Measurements from ENCODE around the gene HSD11B1. TPM values are rescaled to one million over a fixed set of nuclear protein-coding genes. Genes with fewer than 3 reads are reported as not detected.

The HSD11B1 gene
- total and polyA plus RNA-seq, 2 of the 4 experiments (the other 2 are of a cell fraction) = 0.41 to 0.72 TPM

DNA sequence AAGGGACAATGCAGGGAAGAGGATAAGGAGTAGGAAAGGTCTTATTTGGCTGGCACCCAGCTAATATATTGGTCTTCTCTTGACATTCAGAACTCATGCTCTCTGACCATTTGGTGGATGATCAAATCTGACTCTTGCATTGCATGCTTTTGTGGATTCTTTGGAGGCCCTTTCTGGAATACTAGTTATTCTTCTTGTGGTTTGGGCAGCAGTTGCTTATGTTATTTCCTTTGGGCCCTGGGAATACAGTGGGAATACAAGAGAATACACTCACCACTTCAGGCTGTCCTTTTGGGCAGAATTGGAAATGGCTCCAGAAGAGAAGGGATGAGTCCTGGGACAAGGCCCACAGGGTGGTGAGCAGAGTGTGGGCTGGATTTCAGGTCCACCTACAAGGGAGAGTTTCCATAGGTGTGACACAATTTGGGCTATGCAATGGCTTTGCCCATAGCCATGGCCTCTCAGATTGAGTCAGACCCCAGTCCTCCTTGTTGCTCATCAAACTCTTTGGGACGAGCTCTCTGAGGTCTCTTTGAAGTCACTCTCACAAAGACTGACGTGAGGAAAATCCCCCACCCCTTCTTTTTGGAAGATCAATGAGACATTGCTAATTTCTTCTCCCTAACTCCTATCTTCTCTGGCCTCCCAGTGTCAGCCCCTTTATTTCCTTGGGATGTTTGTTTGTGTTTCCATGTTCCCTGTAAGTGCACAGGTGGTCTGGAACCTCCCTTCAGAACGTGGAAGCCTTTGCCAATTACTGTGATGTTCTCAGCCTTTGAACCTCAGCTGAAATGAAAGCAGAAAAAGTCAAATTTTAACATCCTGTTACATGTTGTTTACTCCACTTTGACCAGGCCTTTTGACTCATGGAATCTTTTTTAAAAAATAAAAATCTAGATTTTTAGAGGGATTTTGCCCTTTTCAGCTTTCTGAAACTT, 19.4 kb downstream of the HSD11B1 start:
- no peaks in the 10 kb centered on the region for H3K79me1 ChIP-seq (ENCODE audit: low read depth in 1 of 2, low read length in 2 of 2)
- peaks cover 1% of the 10 kb centered on the region; the same call in 1 of the 2 replicates for H3K4me1 ChIP-seq (ENCODE audit: control insufficient read depth, insufficient read depth, low read length)
- no peak overlapping the region for H3K4ac ChIP-seq (ENCODE audit: low read depth, low read length)
- no peak overlapping the region for H4K5ac ChIP-seq (ENCODE audit: low read depth, low read length)
- no peak overlapping the region for H2BK5ac ChIP-seq (ENCODE audit: low read depth, low read length, poor library complexity, severe bottlenecking)
- POLR2A ChIA-PET (ENCODE audit: unreplicated experiment) = no interaction called here
- H3K9me1 ChIP-seq (ENCODE audit: insufficient read depth, low read length) = no peaks in the 10 kb centered on the region
- H2BK15ac ChIP-seq (ENCODE audit: low read depth, low read length) = no peak overlapping the region
- no peak overlapping the region for H3K4me3 ChIP-seq (ENCODE audit: insufficient read depth, low read depth, low read length)
- BruUV-seq (replicated peaks) = no TSS peak
- H2AK5ac ChIP-seq (ENCODE audit: low read depth, low read length) = no peak overlapping the region
- H4K8ac ChIP-seq (ENCODE audit: low read depth in 2 of 2, low read length in 2 of 2) = no peak overlapping the region
- no peak overlapping the region for H3K4me2 ChIP-seq (ENCODE audit: low read depth, low read length)
- no peak overlapping the region for H2AK9ac ChIP-seq (replicated peaks; ENCODE audit: low read depth, low read length, poor library complexity)
- H3K36me3 ChIP-seq (ENCODE audit: control insufficient read depth, insufficient read depth, low read length) = no peaks in the 10 kb centered on the region
- no peak overlapping the region for H3K14ac ChIP-seq (replicated peaks; ENCODE audit: low read depth, low read length)
- no peak overlapping the region for H3K23ac ChIP-seq (ENCODE audit: low read depth, low read length)
- 18% methylated on average over 2 of the region's 3 CpGs; no CpG with 5 or more reads in 1 of the 2 experiments for WGBS, 2 experiments (ENCODE audit: extremely low coverage in 2 of 2, insufficient read length in 1 of 2)
- no peaks in the 10 kb centered on the region for H3K9me3 ChIP-seq (ENCODE audit: control insufficient read depth, insufficient read depth, low read length)
- no peak for ATAC-seq (ENCODE audit: low read depth)
- H2AFZ ChIP-seq (replicated peaks; ENCODE audit: low read length, poor library complexity) = no peak overlapping the region
- in situ Hi-C loops (cut with MboI; ENCODE audit: low sequenced_read_pairs) = no loop called here
- no peak overlapping the region for H3K18ac ChIP-seq (ENCODE audit: low read depth, low read length)
- intact Hi-C loops (cut with micrococcal nuclease) = no loop called here
- dilution Hi-C loops (cut with HindIII; ENCODE audit: low sequenced_read_pairs, unreplicated experiment) = no loop called here
- CTCF ChIA-PET = interaction anchor here (0.8 kb wide), 1 partner anchor 24 kb away, joined by 4 read pairs; no protein-coding TSS in a partner anchor
- no peaks in the 10 kb centered on the region for H4K20me1 ChIP-seq (ENCODE audit: insufficient read depth, low read length)
- no peak overlapping the region for H4K91ac ChIP-seq (ENCODE audit: insufficient read depth, low read depth, low read length)
- H3K9ac ChIP-seq (ENCODE audit: low read depth, low read length) = no peak overlapping the region
- H3K56ac ChIP-seq (ENCODE audit: extremely low read depth, insufficient read depth, low read length) = no peak overlapping the region
- DNase-seq = no peak
- no peak overlapping the region for H2BK20ac ChIP-seq (ENCODE audit: low read depth, low read length)
- H3K27ac ChIP-seq (ENCODE audit: insufficient read depth, low read length) = no peak overlapping the region
- H3K27me3 ChIP-seq (ENCODE audit: control insufficient read depth, insufficient read depth, low read length) = no peaks in the 10 kb centered on the region
- no peak overlapping the region for H2BK120ac ChIP-seq (ENCODE audit: low read depth, low read length)
- no peak for TF ChIP-seq MXI1 (IDR thresholded peaks at IDR 0.05; ENCODE audit: borderline replicate concordance, low read depth, low read length)
- TF ChIP-seq RCOR1 (IDR thresholded peaks at IDR 0.05; ENCODE audit: insufficient replicate concordance, low read length) = no peak
- no peak for TF ChIP-seq FOS (IDR thresholded peaks at IDR 0.05; ENCODE audit: low read depth, low read length)
- TF ChIP-seq CEBPB (IDR thresholded peaks at IDR 0.05; ENCODE audit: low read depth, low read length) = no peak
- TF ChIP-seq, protein P1, sequence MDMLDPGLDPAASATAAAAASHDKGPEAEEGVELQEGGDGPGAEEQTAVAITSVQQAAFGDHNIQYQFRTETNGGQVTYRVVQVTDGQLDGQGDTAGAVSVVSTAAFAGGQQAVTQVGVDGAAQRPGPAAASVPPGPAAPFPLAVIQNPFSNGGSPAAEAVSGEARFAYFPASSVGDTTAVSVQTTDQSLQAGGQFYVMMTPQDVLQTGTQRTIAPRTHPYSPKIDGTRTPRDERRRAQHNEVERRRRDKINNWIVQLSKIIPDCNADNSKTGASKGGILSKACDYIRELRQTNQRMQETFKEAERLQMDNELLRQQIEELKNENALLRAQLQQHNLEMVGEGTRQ (IDR thresholded peaks at IDR 0.05; ENCODE audit: low read depth, low read length) = no peak
- TF ChIP-seq CHD1 (IDR thresholded peaks at IDR 0.05; ENCODE audit: low read depth, low read length) = no peak
- TF ChIP-seq POLR2A (IDR thresholded peaks at IDR 0.05; ENCODE audit: low read depth, low read length) = no peak
- TF ChIP-seq SMC3 (IDR thresholded peaks at IDR 0.05; ENCODE audit: low read depth, low read length) = no peak
- TF ChIP-seq CTCF (conservative IDR thresholded peaks at IDR 0.05; ENCODE audit: low read depth, low read length) = no peak
- no peak for TF ChIP-seq BHLHE40 (IDR thresholded peaks at IDR 0.05; ENCODE audit: low read depth, low read length)
- no peak for TF ChIP-seq RAD21 (IDR thresholded peaks at IDR 0.05; ENCODE audit: low read length)
- TF ChIP-seq RFX5 (IDR thresholded peaks at IDR 0.05; ENCODE audit: low read depth, low read length) = no peak
- TF ChIP-seq MAZ (IDR thresholded peaks at IDR 0.05; ENCODE audit: borderline replicate concordance, low read depth, low read length) = no peak
- TF ChIP-seq MAFK (IDR thresholded peaks at IDR 0.05; ENCODE audit: low read depth, low read length) = no peak
- TF ChIP-seq, protein P2, sequence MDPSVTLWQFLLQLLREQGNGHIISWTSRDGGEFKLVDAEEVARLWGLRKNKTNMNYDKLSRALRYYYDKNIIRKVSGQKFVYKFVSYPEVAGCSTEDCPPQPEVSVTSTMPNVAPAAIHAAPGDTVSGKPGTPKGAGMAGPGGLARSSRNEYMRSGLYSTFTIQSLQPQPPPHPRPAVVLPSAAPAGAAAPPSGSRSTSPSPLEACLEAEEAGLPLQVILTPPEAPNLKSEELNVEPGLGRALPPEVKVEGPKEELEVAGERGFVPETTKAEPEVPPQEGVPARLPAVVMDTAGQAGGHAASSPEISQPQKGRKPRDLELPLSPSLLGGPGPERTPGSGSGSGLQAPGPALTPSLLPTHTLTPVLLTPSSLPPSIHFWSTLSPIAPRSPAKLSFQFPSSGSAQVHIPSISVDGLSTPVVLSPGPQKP (IDR thresholded peaks at IDR 0.05; ENCODE audit: borderline replicate concordance, low read depth, low read length) = no peak

Data from IMR-90 (cell line).